HepG2 (cell line): Measurements from ENCODE around the gene SNF8. TPM values are rescaled to one million over a fixed set of nuclear protein-coding genes. Genes with fewer than 3 reads are reported as not detected.

Experiments used
- E2F1 ChIP-seq: sonication (generic); formaldehyde crosslinking; IDR thresholded peaks from 2 replicates; pipeline ENCODE4 v1.5.0; 2020; ENCODE audit warnings: missing genetic modification reagents
- FOXP1 ChIP-seq, 2 experiments: fragments of 450-650 bp in 1 of 2; IDR thresholded peaks; 2 replicates each; pipeline ENCODE4 v1.6.1; 2017 to 2018; ENCODE audit warnings: antibody characterized with exemption in 1 of 2
- SIX4 ChIP-seq: sonication (generic); formaldehyde crosslinking; IDR thresholded peaks from 2 replicates; pipeline ENCODE4 v1.4.0; 2020; ENCODE audit warnings: missing genetic modification reagents
- TAF1 ChIP-seq: sonication (generic); formaldehyde crosslinking; IDR thresholded peaks from 2 replicates; pipeline ENCODE4 v1.4.0; 2020; ENCODE audit warnings: missing genetic modification reagents
- ZBTB2 ChIP-seq: sonication (generic); formaldehyde crosslinking; IDR thresholded peaks from 2 replicates; pipeline ENCODE4 v1.8.0; 2022; ENCODE audit warnings: low read depth, missing genetic modification reagents
- ZBTB49 ChIP-seq: sonication (generic); formaldehyde crosslinking; IDR thresholded peaks from 2 replicates; pipeline ENCODE4 v1.4.0; 2020; ENCODE audit warnings: missing genetic modification reagents, borderline replicate concordance
- polyA plus RNA-seq, 8 experiments: library from polyadenylated mRNA; depleted of rRNA in 3 of 8; stranded (reverse) in 7 of 8; unstranded in 1 of 8; fragments of >200 nt; fragmentation: Illumina TruSeq in 4 of 8; extraction: Trizol in 4 of 8; gene quantifications; 2 replicates each; pipeline versions ENCODE4 v1.2.1 to v1.2.3, GENCODE V29; 2011 to 2016; ENCODE audit warnings: low read depth in 4 of 8, missing spikeins in 1 of 8, mixed read lengths in 1 of 8; ENCODE audit not compliant: insufficient read depth in 1 of 8
- total RNA-seq, 5 experiments: library from RNA; depleted of rRNA; stranded (reverse); fragments of >200 nt; fragmentation: Illumina TruSeq; extraction: Trizol; gene quantifications; 2 replicates each; pipeline ENCODE4 v1.2.3, GENCODE V29; 2016; ENCODE audit warnings: low read depth in 1 of 5
- TF ChIP-seq, protein P1 (sequence below): sonication (generic); formaldehyde crosslinking; IDR thresholded peaks from 2 replicates; pipeline ENCODE4 v1.5.0; 2020; ENCODE audit warnings: missing genetic modification reagents, mild to moderate bottlenecking, borderline replicate concordance
- TF ChIP-seq, protein P2 (sequence below): sonication (generic); formaldehyde crosslinking; IDR thresholded peaks from 2 replicates; pipeline ENCODE4 v1.4.0; 2020; ENCODE audit warnings: missing genetic modification reagents
- TF ChIP-seq, protein P3 (sequence below): sonication (generic); formaldehyde crosslinking; IDR thresholded peaks from 2 replicates; pipeline ENCODE4 v1.4.0; 2020; ENCODE audit warnings: mild to moderate bottlenecking, missing genetic modification reagents

The SNF8 gene
- total and polyA plus RNA-seq, 2 of the 13 experiments (the other 11 are each of a cell fraction or from before 2014, with no cell fraction given), result 114 to 153 TPM

DNA sequence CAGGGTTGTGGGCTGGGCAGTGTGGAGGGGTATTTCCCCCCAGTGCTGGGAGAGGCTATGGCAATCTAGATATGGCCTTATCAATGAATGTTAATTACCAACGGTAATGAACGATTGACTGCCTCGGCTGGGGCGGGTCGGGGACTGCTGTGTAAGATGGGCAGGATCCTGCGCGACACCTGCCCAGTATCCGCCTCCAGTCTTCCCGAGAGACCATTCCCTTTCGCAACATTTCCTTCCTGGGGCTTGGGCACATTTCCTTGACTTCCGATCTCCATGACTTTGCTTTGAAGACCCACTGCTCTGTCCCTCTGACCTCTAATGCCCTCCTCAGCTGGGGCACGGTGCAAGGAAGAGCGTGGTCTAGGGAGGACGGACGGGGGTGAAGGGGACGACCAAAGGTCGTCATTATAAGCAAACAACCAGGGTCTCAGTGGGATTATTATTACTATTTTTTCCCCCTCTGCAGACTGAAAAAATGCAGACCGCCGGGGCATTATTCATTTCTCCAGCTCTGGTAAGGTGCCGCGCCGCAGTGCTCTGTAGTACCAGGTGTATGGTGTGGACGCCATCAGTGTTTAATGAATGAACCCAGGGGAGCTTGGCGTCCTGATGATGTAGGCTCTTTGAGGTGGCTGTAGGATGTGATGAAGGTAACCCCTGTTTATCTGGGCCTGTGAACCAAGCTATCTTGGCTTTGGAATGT lies 51.5 kb downstream of the SNF8 start (continued):
- TF ChIP-seq, protein P1, sequence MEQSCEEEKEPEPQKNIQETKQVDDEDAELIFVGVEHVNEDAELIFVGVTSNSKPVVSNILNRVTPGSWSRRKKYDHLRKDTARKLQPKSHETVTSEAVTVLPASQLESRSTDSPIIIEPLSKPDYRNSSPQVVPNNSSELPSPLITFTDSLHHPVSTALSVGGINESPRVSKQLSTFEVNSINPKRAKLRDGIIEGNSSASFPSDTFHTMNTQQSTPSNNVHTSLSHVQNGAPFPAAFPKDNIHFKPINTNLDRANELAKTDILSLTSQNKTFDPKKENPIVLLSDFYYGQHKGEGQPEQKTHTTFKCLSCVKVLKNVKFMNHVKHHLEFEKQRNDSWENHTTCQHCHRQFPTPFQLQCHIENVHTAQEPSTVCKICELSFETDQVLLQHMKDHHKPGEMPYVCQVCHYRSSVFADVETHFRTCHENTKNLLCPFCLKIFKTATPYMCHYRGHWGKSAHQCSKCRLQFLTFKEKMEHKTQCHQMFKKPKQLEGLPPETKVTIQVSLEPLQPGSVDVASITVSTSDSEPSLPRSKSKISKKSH (CRISPR knock-in tag), result no peak
- TF ChIP-seq ZBTB2 (CRISPR knock-in tag), result no peak
- TF ChIP-seq, protein P2, sequence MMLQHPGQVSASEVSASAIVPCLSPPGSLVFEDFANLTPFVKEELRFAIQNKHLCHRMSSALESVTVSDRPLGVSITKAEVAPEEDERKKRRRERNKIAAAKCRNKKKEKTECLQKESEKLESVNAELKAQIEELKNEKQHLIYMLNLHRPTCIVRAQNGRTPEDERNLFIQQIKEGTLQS (CRISPR knock-in tag), result no peak
- no peak for TF ChIP-seq E2F1 (CRISPR knock-in tag)
- TF ChIP-seq, protein P3, sequence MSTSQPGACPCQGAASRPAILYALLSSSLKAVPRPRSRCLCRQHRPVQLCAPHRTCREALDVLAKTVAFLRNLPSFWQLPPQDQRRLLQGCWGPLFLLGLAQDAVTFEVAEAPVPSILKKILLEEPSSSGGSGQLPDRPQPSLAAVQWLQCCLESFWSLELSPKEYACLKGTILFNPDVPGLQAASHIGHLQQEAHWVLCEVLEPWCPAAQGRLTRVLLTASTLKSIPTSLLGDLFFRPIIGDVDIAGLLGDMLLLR (CRISPR knock-in tag), result no peak; the same call in 1 of the 2 replicates
- TF ChIP-seq SIX4 (CRISPR knock-in tag), result no peak
- no peak for TF ChIP-seq FOXP1 (IDR thresholded peaks at IDR 0.05)
- TF ChIP-seq FOXP1 (CRISPR knock-in tag; IDR thresholded peaks at IDR 0.05), result no peak
- TF ChIP-seq TAF1 (CRISPR knock-in tag), result no peak; the same call in 1 of the 2 replicates
- TF ChIP-seq ZBTB49 (CRISPR knock-in tag), result no peak
